DMS79 treated with DMSO at 0.1 percent for 48 hours (cell line): ENCODE measurements around the gene DHRSX.
"Not testable (repeated sequence)": the region's sequence is repeated elsewhere in the genome, so short reads cannot be mapped to it uniquely, and the experiment has no call there.

Experiments
- DNase-seq: peaks from one replicate; lab custom pipeline; 2025; lab: John Stamatoyannopoulos, UW

The DHRSX gene

GRCh38 chrX:2456091-2456490 lies 44.7 kb downstream of the DHRSX start:
- not testable (repeated sequence) for DNase-seq

GRCh38 chrX:2454620-2455019 lies 46.2 kb downstream of the DHRSX start:
- DNase-seq = not testable (repeated sequence)

- DNase-seq = no peak
These were observed 48.0 kb downstream of the DHRSX start for GRCh38 chrX:2452799-2453198.

- no peak for DNase-seq
These were observed 48.4 kb downstream of the DHRSX start for GRCh38 chrX:2452317-2452784.

- no peak for DNase-seq
These were observed 49.1 kb downstream of the DHRSX start for GRCh38 chrX:2451501-2452316.

GRCh38 chrX:2450681-2451080 lies 50.1 kb downstream of the DHRSX start:
- no peak for DNase-seq

- no peak for DNase-seq
These were observed 51.5 kb downstream of the DHRSX start for GRCh38 chrX:2449135-2449886.

- DNase-seq = no peak
These were observed 53.3 kb downstream of the DHRSX start for GRCh38 chrX:2447484-2447883.

- DNase-seq = no peak
These were observed 54.0 kb downstream of the DHRSX start for GRCh38 chrX:2446815-2447214.

- DNase-seq = no peak
These were observed 54.8 kb downstream of the DHRSX start for GRCh38 chrX:2445662-2446623.

GRCh38 chrX:2442694-2443093 lies 58.1 kb downstream of the DHRSX start:
- DNase-seq = no peak

GRCh38 chrX:2441466-2441865 lies 59.3 kb downstream of the DHRSX start:
- DNase-seq = no peak

GRCh38 chrX:2439613-2440012 lies 61.2 kb downstream of the DHRSX start:
- no peak for DNase-seq

GRCh38 chrX:2435465-2435864 lies 65.3 kb downstream of the DHRSX start:
- no peak for DNase-seq

GRCh38 chrX:2434270-2435163 lies 66.3 kb downstream of the DHRSX start:
- DNase-seq = no peak

- DNase-seq = no peak
These were observed 68.4 kb downstream of the DHRSX start for GRCh38 chrX:2432298-2432863.

- no peak for DNase-seq
These were observed 70.4 kb downstream of the DHRSX start for GRCh38 chrX:2430265-2430825.

GRCh38 chrX:2427737-2428136 lies 73.0 kb downstream of the DHRSX start:
- DNase-seq = no peak

- no peak for DNase-seq
These were observed 73.6 kb downstream of the DHRSX start for GRCh38 chrX:2427147-2427546.

- no peak for DNase-seq
These were observed 74.4 kb downstream of the DHRSX start for GRCh38 chrX:2426289-2426882.
